ENCODE data around the gene LMBR1. TPM values are rescaled to one million over a fixed set of nuclear protein-coding genes. Genes with fewer than 3 reads are reported as not detected.

The LMBR1 gene
- total and polyA plus RNA-seq, 2 of the 4 experiments (the other 2 are of a cell fraction) = 11.9 to 19.9 TPM

GRCh38 chr7:156640949-156641485 is 252.0 kb downstream of the LMBR1 start (continued):
- TF ChIP-seq MAFK (IDR thresholded peaks at IDR 0.05; ENCODE audit: low read depth, low read length) = no peak

DNA sequence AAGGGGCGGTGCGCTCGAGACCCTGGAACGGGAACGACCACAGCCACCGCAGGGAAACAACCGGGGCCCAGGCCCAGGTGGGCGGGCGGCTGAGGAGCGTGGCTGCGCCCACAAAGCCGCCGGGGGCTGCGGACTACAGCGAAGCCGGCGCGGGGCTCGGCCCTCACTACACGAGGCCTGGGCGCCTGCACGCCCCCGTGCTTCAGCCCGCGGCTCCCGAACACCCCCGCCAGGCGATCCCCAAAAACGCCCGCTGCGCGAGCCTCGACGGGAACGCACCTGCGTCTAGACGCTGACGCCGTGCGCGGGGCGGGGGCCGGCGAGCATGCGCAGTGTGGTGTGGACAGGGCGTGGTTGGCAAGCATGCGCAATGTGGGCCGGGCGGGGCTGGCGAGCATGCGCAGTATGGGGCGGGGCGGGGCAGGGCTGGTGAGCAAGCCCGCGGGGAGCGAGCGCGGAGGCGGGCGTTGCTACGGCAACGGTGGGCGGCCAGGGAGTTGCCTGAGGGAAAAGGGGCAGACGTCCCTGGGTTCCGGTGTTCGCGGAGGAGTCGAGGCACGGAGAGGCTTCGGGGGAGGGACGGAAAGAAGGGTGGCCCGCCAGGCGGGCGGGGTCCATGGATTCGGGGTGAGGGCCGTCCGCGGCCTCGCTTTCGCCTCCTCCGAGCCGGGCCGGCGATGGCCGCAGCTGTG is 252.6 kb downstream of the LMBR1 start, which contains the start of gene RNF32:
Gene RNF32, plus strand, starts transcription at position 518 of the 692 bp plus-strand sequence. CDS start 3,104 bp downstream, outside the sequence.
- peak; percentile 86 for DNase-seq
- Histone ChIP-seq H2AK5ac (ENCODE audit: low read depth, low read length) (peak within 1 kb of the TSS; percentile 51; the same call in 1 of the 2 replicates), H3K9me1 (ENCODE audit: insufficient read depth, low read length) (peaks cover 3% of the 10 kb centered on the region; the same call in 1 of the 2 replicates), H3K4me3 (ENCODE audit: insufficient read depth, low read depth, low read length) (peak within 1 kb of the TSS; percentile 85), H3K4me2 (ENCODE audit: low read depth, low read length) (peak within 1 kb of the TSS; percentile 97), H2BK120ac (ENCODE audit: low read depth, low read length) (peak within 1 kb of the TSS; percentile 70), H3K14ac (replicated peaks; ENCODE audit: low read depth, low read length) (peak within 1 kb of the TSS; percentile 82), H2AK9ac (replicated peaks; ENCODE audit: low read depth, low read length, poor library complexity) (peak within 1 kb of the TSS; percentile 94), H2AFZ (replicated peaks; ENCODE audit: low read length, poor library complexity) (peak within 1 kb of the TSS; percentile 90), H3K23ac (ENCODE audit: low read depth, low read length) (peak within 1 kb of the TSS; percentile 75), H4K91ac (ENCODE audit: insufficient read depth, low read depth, low read length) (peak within 1 kb of the TSS; percentile 66), H2BK5ac (ENCODE audit: low read depth, low read length, poor library complexity, severe bottlenecking) (peak within 1 kb of the TSS; percentile 59), H3K27ac (ENCODE audit: insufficient read depth, low read length) (peak within 1 kb of the TSS; percentile 72), H3K9me3 (ENCODE audit: control insufficient read depth, insufficient read depth, low read length) (no peaks in the 10 kb centered on the region), H2BK20ac (ENCODE audit: low read depth, low read length) (peak within 1 kb of the TSS; percentile 40; the same call in 1 of the 2 replicates), H3K56ac (ENCODE audit: extremely low read depth, insufficient read depth, low read length) (peak within 1 kb of the TSS; percentile 59), H3K9ac (ENCODE audit: low read depth, low read length) (peak within 1 kb of the TSS; percentile 67), H3K4me1 (ENCODE audit: control insufficient read depth, insufficient read depth, low read length) (peaks cover 2% of the 10 kb centered on the region; the same call in 1 of the 2 replicates), H3K18ac (ENCODE audit: low read depth, low read length) (peak within 1 kb of the TSS; percentile 47; the same call in 1 of the 2 replicates), H3K4ac (ENCODE audit: low read depth, low read length) (peak within 1 kb of the TSS; percentile 85), H4K20me1 (ENCODE audit: insufficient read depth, low read length) (no peaks in the 10 kb centered on the region), H4K5ac (ENCODE audit: low read depth, low read length) (peak within 1 kb of the TSS; percentile 78), H2BK15ac (ENCODE audit: low read depth, low read length) (peak within 1 kb of the TSS; percentile 21; the same call in 1 of the 3 replicates), H4K8ac (ENCODE audit: low read depth in 2 of 2, low read length in 2 of 2) (peak within 1 kb of the TSS; percentile 82 to 94), H3K36me3 (ENCODE audit: control insufficient read depth, insufficient read depth, low read length) (no peaks in the 10 kb centered on the region), H3K79me1 (ENCODE audit: low read depth in 1 of 2, low read length in 2 of 2) (peaks cover 7 to 19% of the 10 kb centered on the region in 2 experiments), H3K27me3 (ENCODE audit: control insufficient read depth, insufficient read depth, low read length) (no peaks in the 10 kb centered on the region)
- WGBS, 2 experiments (ENCODE audit: extremely low coverage in 2 of 2, insufficient read length in 1 of 2) = 1% methylated on average over 29 of the region's 85 CpGs; no CpG with 5 or more reads in 1 of the 2 experiments
- CTCF ChIA-PET = interaction anchor here (1.0 kb wide), 1 partner anchor 123 kb away, joined by 3 read pairs; no protein-coding TSS in a partner anchor
- POLR2A ChIA-PET (ENCODE audit: unreplicated experiment) = no interaction called here
- peak; percentile 96 for ATAC-seq (ENCODE audit: low read depth)
- peak; percentile 63; the same call in 1 of the 2 replicates for TF ChIP-seq POLR2A (IDR thresholded peaks at IDR 0.05; ENCODE audit: low read depth, low read length)
- peak; percentile 69; the same call in 1 of the 2 replicates for TF ChIP-seq MAZ (IDR thresholded peaks at IDR 0.05; ENCODE audit: borderline replicate concordance, low read depth, low read length)
- TF ChIP-seq NFE2L2 (IDR thresholded peaks at IDR 0.05; ENCODE audit: low read depth, low read length) = no peak
- TF ChIP-seq, protein P1, sequence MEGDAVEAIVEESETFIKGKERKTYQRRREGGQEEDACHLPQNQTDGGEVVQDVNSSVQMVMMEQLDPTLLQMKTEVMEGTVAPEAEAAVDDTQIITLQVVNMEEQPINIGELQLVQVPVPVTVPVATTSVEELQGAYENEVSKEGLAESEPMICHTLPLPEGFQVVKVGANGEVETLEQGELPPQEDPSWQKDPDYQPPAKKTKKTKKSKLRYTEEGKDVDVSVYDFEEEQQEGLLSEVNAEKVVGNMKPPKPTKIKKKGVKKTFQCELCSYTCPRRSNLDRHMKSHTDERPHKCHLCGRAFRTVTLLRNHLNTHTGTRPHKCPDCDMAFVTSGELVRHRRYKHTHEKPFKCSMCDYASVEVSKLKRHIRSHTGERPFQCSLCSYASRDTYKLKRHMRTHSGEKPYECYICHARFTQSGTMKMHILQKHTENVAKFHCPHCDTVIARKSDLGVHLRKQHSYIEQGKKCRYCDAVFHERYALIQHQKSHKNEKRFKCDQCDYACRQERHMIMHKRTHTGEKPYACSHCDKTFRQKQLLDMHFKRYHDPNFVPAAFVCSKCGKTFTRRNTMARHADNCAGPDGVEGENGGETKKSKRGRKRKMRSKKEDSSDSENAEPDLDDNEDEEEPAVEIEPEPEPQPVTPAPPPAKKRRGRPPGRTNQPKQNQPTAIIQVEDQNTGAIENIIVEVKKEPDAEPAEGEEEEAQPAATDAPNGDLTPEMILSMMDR (conservative IDR thresholded peaks at IDR 0.05; ENCODE audit: low read depth, low read length) = no peak
- no peak for TF ChIP-seq CHD1 (IDR thresholded peaks at IDR 0.05; ENCODE audit: low read depth, low read length)
- TF ChIP-seq MXI1 (IDR thresholded peaks at IDR 0.05; ENCODE audit: borderline replicate concordance, low read depth, low read length) = peak; percentile 9; the same call in 1 of the 2 replicates
- in situ Hi-C loops (cut with MboI; ENCODE audit: low sequenced_read_pairs) (loop anchor here (25.0 kb wide), 2 partner anchors 497 to 828 kb away; partner anchors contain the start of genes SHH and UBE3C), intact Hi-C loops (cut with micrococcal nuclease) (loop anchor here (2.0 kb wide), 1 partner anchor 112 kb away; no protein-coding TSS in a partner anchor), dilution Hi-C loops (cut with HindIII; ENCODE audit: low sequenced_read_pairs, unreplicated experiment) (no loop called here)
- no TSS peak for BruUV-seq (replicated peaks)

All from IMR-90 (cell line).